Heart left ventricle (tissue), 16 donors: ENCODE measurements around the gene POLE3. TPM values are rescaled to one million over a fixed set of nuclear protein-coding genes. Genes with fewer than 3 reads are reported as not detected.

ENCODE experiments used
- ATAC-seq, 4 donors: fragments of 200-7000 bp; cut with Tn5 transposase; one replicate each; pipeline ENCODE4 v1.9.1; 2020 to 2022; ENCODE audit warnings: moderate library complexity in 4 of 4, mild to moderate bottlenecking in 3 of 4, moderate number of reproducible peaks in 1 of 4
- DNase-seq, 5 donors: peaks; one replicate each; pipeline ENCODE4 v3.0.0-alpha.2; 2020
- H3K27ac ChIP-seq, 12 donors: fragments of 200-600 bp; sonication (generic) in 4 of 12; one replicate each; pipeline versions ENCODE4 v1.5.0 to v1.8.0; 2016 to 2022; ENCODE audit warnings: mild to moderate bottlenecking in 2 of 12
- H3K27me3 ChIP-seq, 9 donors: fragments of 200-600 bp; sonication (generic) in 2 of 9; one replicate each; pipeline versions ENCODE4 v1.5.1 to v1.8.0; 2016 to 2022; ENCODE audit warnings: mild to moderate bottlenecking in 3 of 9
- H3K36me3 ChIP-seq, 9 donors: fragments of 200-600 bp; sonication (generic) in 2 of 9; one replicate each; pipeline versions ENCODE4 v1.5.0 to v1.8.0; 2018 to 2022; ENCODE audit warnings: mild to moderate bottlenecking in 2 of 9
- H3K4me1 ChIP-seq, 12 donors: fragments of 200-600 bp; sonication (generic) in 4 of 12; one replicate each; pipeline versions ENCODE4 v1.5.0 to v1.8.0; 2016 to 2022; ENCODE audit warnings: mild to moderate bottlenecking in 3 of 12
- H3K4me3 ChIP-seq, 12 donors: fragments of 200-600 bp; sonication (generic) in 4 of 12; one replicate each; pipeline versions ENCODE4 v1.5.0 to v1.8.0; 2017 to 2022; ENCODE audit warnings: mild to moderate bottlenecking in 9 of 12, moderate library complexity in 4 of 12
- H3K9me3 ChIP-seq, 12 donors: fragments of 200-600 bp; sonication (generic) in 4 of 12; one replicate each; pipeline versions ENCODE4 v1.5.0 to v1.8.0; 2016 to 2022; ENCODE audit warnings: mild to moderate bottlenecking in 1 of 12
- CTCF ChIP-seq, 12 donors: fragments of 200-600 bp; sonication (generic) in 4 of 12; IDR thresholded peaks; one replicate each; pipeline versions ENCODE4 v1.5.0 to v1.8.0; 2018 to 2022; ENCODE audit warnings: antibody characterized with exemption in 12 of 12, mild to moderate bottlenecking in 5 of 12
- POLR2A ChIP-seq, 2 donors: fragments of 450-650 bp; IDR thresholded peaks; one replicate each; pipeline ENCODE4 v1.6.1; 2017; ENCODE audit warnings: antibody characterized with exemption in 2 of 2, mild to moderate bottlenecking in 2 of 2, moderate library complexity in 2 of 2
- WGBS, 4 donors: extraction: QIAGEN DNeasy Blood & Tissue Kit in 2 of 4; methylation state at CpG; one replicate each; pipeline versions ENCODE4 v1.1.5 to v1.1.7; 2013 to 2018; 5-methylcytosine and 5-hydroxymethylcytosine counted together
- intact Hi-C, 10 donors: fragments of 100-400 bp; cut with DNase I; formaldehyde crosslinking; loops; one replicate each; pipeline versions ENCODE4 v1.11.1 to v1.14.2; 2022
- polyA plus RNA-seq, 2 donors: library from polyadenylated mRNA; stranded (reverse); fragments of 200-250 nt; gene quantifications; one replicate each; pipeline ENCODE4 v1.2.3, GENCODE V29; 2013
- total RNA-seq, 9 donors: library from RNA; depleted of rRNA in 2 of 9; stranded (reverse); fragments of >200 nt in 2 of 9; fragmentation: NEBNext Ultra II Directional in 3 of 9; extraction: Animal tissue kit (Norgen Biotek cat#: 25700) in 3 of 9; gene quantifications; one replicate each; pipeline versions ENCODE4 v1.1.0 to v1.2.4, GENCODE V29; 2016 to 2023
- donor health status: ischemic (EF 13 %, LVEDD 7.1; RV severe dilation, severe dysfunction).
- donor health status: healthy with polysubstance abuse.
- donor health status: DM: no; HTN: yes; CAD: no.
- donor health status: DM: no; HTN: no; CAD: no.
- donor health status: ischemic (EF 25% LVEDD 6.9; RV normal size, moderate dysfunction).
- donor health status: ischemic (EF 25% LVEDD 5.7; RV mildly dilated, moderate dysfunction).
- donor health status: healthy.
- donor health status: DM: yes; HTN: yes; CAD: no.
- donor health status: ischemic (EF 35%, LVEDD 5.7; RV mildly dilated, moderate dysfunction).
- donor health status: nonischemic (EF 11% LVEDD 7.7; RV severe dilation, severe dysfunction).
- donor health status: DM: yes; HTN: yes; CAD: no.
- donor health status: PGD.
- donor health status: ischemic (EF 29% LVEDD 5.4; RV normal size, mild dysfunction).
- donor health status: nonischemic (EF 23%, LVEDD 6.1; RV moderate dilation, normal function).

Gene POLE3
- total and polyA plus RNA-seq, 11 donors, result 14.9 to 72.4 (median 24.3) TPM

- ATAC-seq (no peak), DNase-seq (no peak)
- Histone ChIP-seq H3K9me3 (no peaks in the 10 kb centered on the region), H3K4me3 (peak overlapping the region in 1 of 12 donors; percentile 2), H3K27ac (peak overlapping the region in 11 of 12 donors; percentile 20 to 88 (median 48)), H3K27me3 (no peaks in the 10 kb centered on the region), H3K36me3 (peaks cover 0 to 17% (median 0%) of the 10 kb centered on the region in 9 donors), H3K4me1 (peaks cover 0 to 39% (median 23%) of the 10 kb centered on the region in 12 donors)
- 83 to 93% (median 91%) methylated on average over 5 of the region's 5 CpGs for WGBS, 4 donors
- intact Hi-C loops, result loop anchor here in 4 of 10 donors (2.0 to 10.0 kb wide), 3 partner anchors 54 to 88 kb away; partner anchors contain the start of genes WDR31 (in 3 of the 4) and BSPRY (in 1 of the 4)
- TF ChIP-seq CTCF (IDR thresholded peaks at IDR 0.05) (no peak), POLR2A (IDR thresholded peaks at IDR 0.05) (no peak)
These were observed 11.7 kb downstream of the POLE3 start for GRCh38 chr9:113398796-113399195.

DNA sequence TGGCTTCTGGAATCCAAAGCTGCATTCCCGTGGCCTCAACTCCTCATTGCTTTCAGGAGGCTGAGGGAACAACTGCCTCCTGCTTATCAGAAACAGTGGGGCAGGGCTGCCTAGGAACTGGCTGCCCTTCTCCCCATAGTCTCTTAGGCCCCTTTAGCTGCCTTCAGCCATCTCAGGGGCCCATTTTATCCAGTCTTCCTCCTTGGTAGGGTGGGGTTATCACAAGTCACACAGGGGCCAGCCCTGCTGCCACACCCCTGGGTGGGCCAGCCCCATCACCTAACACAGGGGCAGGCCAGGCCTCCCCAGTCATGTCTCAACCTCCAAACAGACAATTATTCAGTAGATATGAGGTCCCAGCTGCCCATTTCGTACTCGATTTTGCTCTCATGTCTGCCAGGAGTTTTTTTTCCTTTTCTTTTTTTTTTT, 13.3 kb downstream of the POLE3 start:
- Histone ChIP-seq H3K9me3 (no peaks in the 10 kb centered on the region), H3K4me3 (no peak overlapping the region), H3K36me3 (peaks cover 0 to 30% (median 8%) of the 10 kb centered on the region in 9 donors), H3K27me3 (no peaks in the 10 kb centered on the region), H3K4me1 (peaks cover 0 to 39% (median 23%) of the 10 kb centered on the region in 12 donors), H3K27ac (no peak overlapping the region)
- no peak for TF ChIP-seq POLR2A (IDR thresholded peaks at IDR 0.05)
- no peak for ATAC-seq
- intact Hi-C loops, result loop anchor here in 3 of 10 donors (5.0 to 10.0 kb wide), 2 partner anchors 52 to 55 kb away; partner anchors contain the start of genes WDR31 (in 3 of the 3) and BSPRY (in 1 of the 3)
- 81 to 89% (median 83%) methylated on average over 3 of the region's 3 CpGs for WGBS, 4 donors
- no peak for DNase-seq

DNA sequence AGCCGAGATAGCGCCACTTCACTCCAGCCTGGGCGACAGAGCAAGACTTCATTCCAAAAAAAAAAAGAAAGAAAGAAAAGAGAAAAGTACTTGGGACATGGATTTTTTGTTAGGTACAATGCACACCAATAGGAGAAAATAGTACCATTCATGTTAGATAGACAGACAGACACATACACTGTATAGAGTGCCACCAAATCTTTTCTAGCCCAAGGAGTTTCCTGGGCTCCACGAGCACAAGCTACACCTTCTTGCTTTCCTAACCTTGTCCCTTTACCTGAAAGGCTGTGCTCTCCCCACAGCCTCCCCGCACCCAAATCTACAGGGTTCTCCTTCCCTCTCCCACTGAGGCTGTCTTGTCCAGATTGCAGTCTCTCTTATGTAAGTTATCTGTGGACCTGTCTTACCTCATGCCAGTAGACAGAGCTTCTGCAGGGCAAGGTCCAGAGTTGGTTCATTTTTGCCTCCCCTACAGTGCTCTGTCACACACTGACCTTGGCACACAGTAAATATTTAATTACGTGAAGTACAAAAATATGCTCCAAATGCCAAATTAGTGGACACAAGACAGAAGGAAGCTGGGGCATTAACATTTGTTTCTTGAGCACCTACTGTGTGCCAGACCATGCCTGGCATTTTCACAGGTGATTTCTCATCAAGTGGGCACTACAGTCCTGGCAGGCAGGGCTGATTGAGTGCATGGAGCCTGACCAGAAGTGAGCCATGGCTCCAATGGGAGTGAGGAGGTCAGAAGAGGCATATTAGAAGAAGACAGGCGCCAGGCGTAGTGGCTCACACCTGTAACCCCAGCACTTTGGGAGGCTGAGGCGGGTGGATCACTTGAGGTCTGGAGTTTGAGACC, 15.2 kb downstream of the POLE3 start:
- Histone ChIP-seq H3K4me1 (peaks cover 0 to 28% (median 17%) of the 10 kb centered on the region in 12 donors), H3K27me3 (no peaks in the 10 kb centered on the region), H3K36me3 (peaks cover 0 to 50% (median 28%) of the 10 kb centered on the region in 9 donors), H3K9me3 (no peaks in the 10 kb centered on the region), H3K27ac (no peak overlapping the region), H3K4me3 (no peak overlapping the region)
- intact Hi-C loops, result loop anchor here in 3 of 10 donors (5.0 to 10.0 kb wide), 2 partner anchors 50 to 53 kb away; partner anchors contain the start of genes WDR31 (in 3 of the 3) and BSPRY (in 1 of the 3)
- no peak for ATAC-seq
- DNase-seq, result no peak
- WGBS, 4 donors, result 95 to 98% (median 96%) methylated on average over 9 of the region's 9 CpGs
- TF ChIP-seq CTCF (IDR thresholded peaks at IDR 0.05) (no peak), POLR2A (IDR thresholded peaks at IDR 0.05) (no peak)

- Histone ChIP-seq H3K4me1 (peaks cover 0 to 8% (median under 1%) of the 10 kb centered on the region in 12 donors), H3K4me3 (no peak overlapping the region), H3K9me3 (no peaks in the 10 kb centered on the region), H3K36me3 (peaks cover 3 to 70% (median 47%) of the 10 kb centered on the region in 9 donors), H3K27me3 (no peaks in the 10 kb centered on the region), H3K27ac (no peak overlapping the region)
- no peak for ATAC-seq
- 91 to 97% (median 95%) methylated on average over 7 of the region's 7 CpGs for WGBS, 4 donors
- TF ChIP-seq CTCF (IDR thresholded peaks at IDR 0.05), result no peak
- TF ChIP-seq POLR2A (IDR thresholded peaks at IDR 0.05), result no peak
- intact Hi-C loops, result loop anchor here in 1 of 10 donors (10.0 kb wide), 1 partner anchor 48 kb away; the partner anchor contains the start of genes BSPRY and WDR31
- DNase-seq, result no peak
These were observed 17.2 kb downstream of the POLE3 start for GRCh38 chr9:113393281-113393680.
